Upper lobe of left lung (tissue), 4 donors: ENCODE data around the gene ATP11A.

Source experiments
- CTCF ChIP-seq, 6 experiments: fragments of 450-650 bp in 4 of 6; fragments of 200-600 bp in 2 of 6; sonication (generic) in 2 of 6; IDR thresholded peaks; one replicate each; pipeline ENCODE4 v1.5.1; 2016 to 2019; ENCODE audit warnings: antibody characterized with exemption in 6 of 6
- EP300 ChIP-seq, 4 donors: sonication (generic); formaldehyde crosslinking; IDR thresholded peaks; one replicate each; pipeline ENCODE4 v1.5.1; 2017; ENCODE audit warnings: antibody characterized with exemption in 4 of 4, control low read depth in 2 of 4
- POLR2A ChIP-seq, 4 donors: fragments of 450-650 bp; IDR thresholded peaks; one replicate each; pipeline ENCODE4 v1.5.1; 2016 to 2017; ENCODE audit warnings: antibody characterized with exemption in 4 of 4, mild to moderate bottlenecking in 2 of 4

- TF ChIP-seq CTCF (IDR thresholded peaks at IDR 0.05) (no peak), POLR2A (IDR thresholded peaks at IDR 0.05) (no peak), EP300 (IDR thresholded peaks at IDR 0.05) (no peak)
These were observed 207.7 kb downstream of the ATP11A start for GRCh38 chr13:112897603-112897955.
